RWPE2 (cell line): Measurements from ENCODE around the gene DCUN1D1.
A peak's percentile ranks its signal among the peaks of the same experiment; 100 is the strongest.

Source experiments
- ATAC-seq: fragments of 200-7000 bp; cut with Tn5 transposase; 3 replicates; pipeline ENCODE4 v1.9.1; 2021; ENCODE audit warnings: low read depth
- DNase-seq: peaks from one replicate; pipeline ENCODE4 v3.0.0-alpha.2; 2020; ENCODE audit warnings: low spot score
- H3K27ac ChIP-seq: fragments of 450-650 bp; 2 replicates; pipeline ENCODE4 v1.5.1; 2017; ENCODE audit warnings: mild to moderate bottlenecking; ENCODE audit not compliant: poor library complexity, severe bottlenecking
- H3K27me3 ChIP-seq: fragments of 250-450 bp; sonication (Bioruptor Pico); 2 replicates; pipeline ENCODE4 v1.5.1; 2021; ENCODE audit warnings: mild to moderate bottlenecking, moderate library complexity; ENCODE audit not compliant: insufficient read depth, poor library complexity, severe bottlenecking
- H3K36me3 ChIP-seq: fragments of 250-450 bp; sonication (Bioruptor Pico); 2 replicates; pipeline ENCODE4 v1.5.1; 2020; ENCODE audit warnings: low read depth, mild to moderate bottlenecking, moderate library complexity
- H3K4me1 ChIP-seq: fragments of 250-450 bp; sonication (Bioruptor Pico); 2 replicates; pipeline ENCODE4 v1.5.1; 2021; ENCODE audit warnings: mild to moderate bottlenecking, moderate library complexity; ENCODE audit not compliant: insufficient read depth, poor library complexity, severe bottlenecking
- H3K4me3 ChIP-seq: fragments of 250-450 bp; sonication (Bioruptor Pico); 2 replicates; pipeline ENCODE4 v1.5.1; 2021; ENCODE audit warnings: mild to moderate bottlenecking, moderate library complexity; ENCODE audit not compliant: severe bottlenecking
- H3K9me3 ChIP-seq: fragments of 250-450 bp; sonication (Bioruptor Pico); 2 replicates; pipeline ENCODE4 v1.5.1; 2021; ENCODE audit warnings: mild to moderate bottlenecking, moderate library complexity; ENCODE audit not compliant: severe bottlenecking
- CTCF ChIP-seq: fragments of 450-650 bp; IDR thresholded peaks from one replicate; pipeline ENCODE4 v1.5.1; 2017; ENCODE audit warnings: mild to moderate bottlenecking, moderate library complexity; ENCODE audit not compliant: poor library complexity, severe bottlenecking

DCUN1D1 gene

GRCh38 chr3:182954553-182955235, 25.6 kb downstream of the DCUN1D1 start:
- no peak overlapping the region for H3K4me3 ChIP-seq
- no peaks in the 10 kb centered on the region for H3K27me3 ChIP-seq
- peaks cover 37% of the 10 kb centered on the region for H3K36me3 ChIP-seq
- no peaks in the 10 kb centered on the region for H3K4me1 ChIP-seq
- no peaks in the 10 kb centered on the region for H3K9me3 ChIP-seq
- H3K27ac ChIP-seq, result no peak overlapping the region
- no peak for DNase-seq
- no peak for TF ChIP-seq CTCF
- ATAC-seq, result no peak

- Histone ChIP-seq H3K36me3 (peaks cover 40% of the 10 kb centered on the region), H3K27ac (no peak overlapping the region), H3K4me3 (no peak overlapping the region), H3K27me3 (no peaks in the 10 kb centered on the region), H3K4me1 (no peaks in the 10 kb centered on the region), H3K9me3 (no peaks in the 10 kb centered on the region)
- TF ChIP-seq CTCF, result no peak
- DNase-seq (no peak), ATAC-seq (no peak)
Measured at GRCh38 chr3:182949688-182950087, 30.6 kb downstream of the DCUN1D1 start.

- TF ChIP-seq CTCF, result no peak
- no peak overlapping the region for H3K27ac ChIP-seq
- DNase-seq (no peak), ATAC-seq (no peak)
- no peak overlapping the region for H3K4me3 ChIP-seq
- no peaks in the 10 kb centered on the region for H3K27me3 ChIP-seq
- no peaks in the 10 kb centered on the region for H3K9me3 ChIP-seq
- H3K36me3 ChIP-seq, result peaks cover 35% of the 10 kb centered on the region
- no peaks in the 10 kb centered on the region for H3K4me1 ChIP-seq
Measured at GRCh38 chr3:182948305-182948704, 32.0 kb downstream of the DCUN1D1 start.

- TF ChIP-seq CTCF, result peak; percentile 30
- no peaks in the 10 kb centered on the region for H3K4me1 ChIP-seq
- H3K27ac ChIP-seq, result no peak overlapping the region
- H3K4me3 ChIP-seq, result no peak overlapping the region
- H3K36me3 ChIP-seq, result peaks cover 34% of the 10 kb centered on the region
- H3K27me3 ChIP-seq, result no peaks in the 10 kb centered on the region
- ATAC-seq (peak; percentile 58; the same call in 2 of the 3 replicates), DNase-seq (no peak)
- no peaks in the 10 kb centered on the region for H3K9me3 ChIP-seq
Measured at GRCh38 chr3:182947888-182948287, 32.5 kb downstream of the DCUN1D1 start.

- TF ChIP-seq CTCF, result no peak
- no peak for ATAC-seq
- no peaks in the 10 kb centered on the region for H3K9me3 ChIP-seq
- no peak for DNase-seq
- H3K36me3 ChIP-seq, result peaks cover 36% of the 10 kb centered on the region
- no peak overlapping the region for H3K27ac ChIP-seq
- no peaks in the 10 kb centered on the region for H3K27me3 ChIP-seq
- H3K4me3 ChIP-seq, result no peak overlapping the region
- H3K4me1 ChIP-seq, result no peaks in the 10 kb centered on the region
Measured at GRCh38 chr3:182941719-182942118, 38.6 kb downstream of the DCUN1D1 start.
